Iris pigment epithelial cell (primary cell): ENCODE results near the gene MAD1L1.

Experiments
- DNase-seq: peaks from one replicate; pipeline ENCODE4 v3.0.0-alpha.2; 2011; ENCODE audit warnings: low read depth

The MAD1L1 gene

DNA sequence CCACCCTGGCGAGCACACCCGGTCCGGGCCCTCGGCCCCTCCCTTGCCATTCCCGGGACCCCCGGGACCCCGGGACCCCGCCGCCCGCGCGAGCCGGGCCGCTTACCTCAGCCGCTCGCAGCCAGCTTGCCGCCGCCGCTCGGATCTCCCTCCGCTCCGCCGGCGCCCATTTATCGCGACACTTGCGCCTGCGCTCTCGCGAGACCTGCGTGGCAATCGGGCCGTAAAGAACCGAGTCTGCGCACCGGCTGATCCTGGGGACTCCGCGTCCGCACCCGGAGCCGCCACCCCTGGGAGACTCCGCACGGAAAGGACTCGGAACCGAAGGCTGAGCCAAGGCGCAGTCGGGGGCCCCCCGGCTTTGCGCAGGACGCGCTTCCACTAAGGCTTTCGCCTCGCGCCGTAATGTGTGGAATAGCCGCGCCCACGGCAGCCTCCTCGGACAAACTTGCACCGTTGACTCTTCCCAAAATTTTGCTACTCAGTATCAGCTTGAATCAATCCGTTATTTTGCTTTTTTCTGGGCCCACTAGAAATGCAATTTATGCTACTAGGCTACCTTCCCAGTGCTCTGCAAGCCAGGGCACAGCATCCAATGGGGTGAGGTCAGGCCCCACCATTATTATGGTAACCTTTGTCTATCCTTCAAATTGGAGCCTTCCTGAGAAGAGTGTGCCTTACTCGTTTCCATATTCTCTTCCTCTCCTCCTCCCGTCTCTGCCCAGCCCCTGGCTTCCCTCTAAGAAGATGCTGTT is at the start of gene MAD1L1:
MAD1L1 (minus strand) TSS at position 180 of the 755 bp plus-strand sequence. CDS start 2,812 bp downstream, outside the sequence.
- DNase-seq: peak; percentile 89

DNA sequence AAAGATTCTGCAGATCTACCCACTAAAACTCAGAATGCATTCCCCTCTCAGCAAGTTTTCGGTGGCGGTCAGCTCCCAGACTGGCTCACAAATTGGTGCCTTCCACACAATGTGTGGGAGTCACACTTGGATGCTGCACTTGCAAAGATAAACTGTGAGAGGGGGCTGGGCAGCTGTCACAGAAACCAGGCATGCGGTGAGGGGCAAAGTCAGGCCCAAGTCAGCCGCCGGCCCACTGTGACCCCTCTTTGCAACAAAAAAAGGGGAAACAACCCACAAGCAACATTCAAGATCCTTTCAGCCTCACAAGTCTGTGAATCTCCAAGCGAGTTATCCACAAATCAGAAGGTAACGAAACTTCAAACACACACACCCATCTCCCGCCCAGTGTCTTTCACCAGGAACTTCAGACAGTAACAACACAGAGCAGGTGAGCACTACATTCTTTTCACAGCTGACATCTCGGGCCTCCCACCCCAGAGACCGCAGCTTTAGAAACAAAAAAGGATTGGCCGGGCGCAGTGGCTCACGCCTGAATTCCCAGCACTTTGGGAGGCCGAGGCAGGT is 49.5 kb upstream of the MAD1L1 start:
- no peak for DNase-seq

DNA sequence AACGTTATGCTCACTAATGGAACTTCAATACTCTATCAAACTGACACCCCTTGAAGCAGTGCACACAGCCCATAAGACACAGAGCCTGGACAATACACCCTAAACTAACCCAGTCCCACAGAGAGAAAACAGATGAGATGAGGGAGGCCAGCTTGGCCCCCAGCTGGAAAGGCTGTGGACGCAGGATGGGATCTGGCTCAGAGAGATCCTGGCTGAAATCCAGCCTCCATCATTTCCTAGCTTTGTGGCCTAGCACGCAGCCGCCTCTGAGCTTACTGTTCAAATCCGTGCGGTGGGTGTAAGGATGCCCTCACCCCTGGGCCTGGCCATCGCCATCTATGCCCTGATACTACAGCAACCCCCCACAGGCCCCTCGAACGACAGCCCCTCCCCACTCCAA is 48.8 kb upstream of the MAD1L1 start:
- DNase-seq: peak; percentile 48

DNA sequence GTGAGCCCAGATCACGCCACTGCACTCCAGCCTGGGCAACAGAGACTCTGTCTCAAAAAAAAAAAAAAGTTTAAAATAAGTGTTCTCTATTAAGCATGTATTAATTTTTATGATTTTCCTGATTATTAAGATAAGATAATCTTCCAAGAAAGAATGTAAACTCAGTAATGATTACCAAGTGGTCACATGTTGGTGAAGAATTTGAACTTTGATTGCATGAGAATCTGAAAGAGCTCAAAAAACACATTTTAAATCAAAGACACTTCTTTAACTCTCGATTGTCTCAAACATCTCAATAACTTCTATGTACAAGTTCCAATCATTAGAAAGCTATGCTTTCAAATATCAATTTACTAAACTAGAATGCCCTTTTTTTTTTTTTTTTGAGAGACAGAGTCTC is 47.7 kb upstream of the MAD1L1 start:
- DNase-seq: no peak

DNA sequence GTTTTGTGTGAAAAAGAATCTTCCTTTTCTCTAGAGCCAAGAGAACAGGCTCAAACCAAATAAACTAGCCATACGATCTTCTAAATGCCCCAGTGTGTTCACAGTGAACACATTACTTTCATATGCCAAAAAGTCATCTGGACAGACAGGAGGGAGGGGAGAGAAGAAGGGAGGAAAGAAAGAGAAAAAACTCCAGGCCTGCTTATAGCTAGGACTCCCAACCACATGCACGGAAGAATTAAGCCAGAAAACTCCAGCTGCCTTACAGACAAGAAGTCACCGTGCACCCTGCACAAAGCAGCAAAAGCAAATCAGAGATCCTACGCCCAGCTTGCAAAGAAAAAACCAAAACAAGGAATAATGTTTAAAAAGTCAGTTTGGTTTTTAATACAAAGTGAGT is 47.2 kb upstream of the MAD1L1 start:
- no peak for DNase-seq

DNA sequence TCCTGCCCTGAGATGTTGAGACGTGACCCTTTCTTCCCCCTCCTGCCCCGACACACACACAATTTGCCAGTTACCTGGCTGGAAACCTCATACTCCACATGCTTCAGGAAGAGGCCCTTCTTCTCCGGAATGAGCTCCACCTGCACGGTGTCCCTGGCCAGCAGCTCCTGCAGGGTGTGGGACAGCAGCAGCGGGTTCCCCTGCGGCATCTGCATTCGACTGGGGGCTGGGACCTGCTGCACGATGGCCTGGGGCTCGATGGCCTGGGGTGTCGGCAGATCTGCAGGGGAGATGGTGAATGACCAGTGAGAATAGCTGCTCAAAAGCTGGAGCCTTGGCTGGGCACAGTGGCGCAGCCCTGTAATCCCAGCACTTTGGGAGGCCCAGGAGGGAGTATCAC is 45.3 kb upstream of the MAD1L1 start:
- DNase-seq: no peak

DNA sequence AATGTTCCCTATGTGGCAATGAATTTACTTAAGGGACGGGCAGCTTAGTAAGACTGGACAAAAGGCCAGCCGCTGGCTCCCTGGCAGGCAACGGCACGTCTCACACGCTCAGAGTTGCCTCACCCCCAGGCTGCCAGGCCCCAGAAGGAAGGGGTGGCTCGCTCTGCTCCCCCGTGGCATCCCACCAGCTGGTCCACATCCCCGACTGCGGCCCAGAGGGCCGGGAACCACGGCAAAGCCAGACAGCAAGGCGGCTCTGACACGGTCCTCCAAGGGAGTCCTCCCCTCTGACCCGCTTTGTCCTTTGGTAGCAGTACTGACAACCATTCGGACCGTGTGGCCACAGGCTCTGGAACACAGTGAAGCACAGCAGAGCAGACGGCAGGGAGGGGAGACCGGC is 43.4 kb upstream of the MAD1L1 start:
- no peak for DNase-seq

DNA sequence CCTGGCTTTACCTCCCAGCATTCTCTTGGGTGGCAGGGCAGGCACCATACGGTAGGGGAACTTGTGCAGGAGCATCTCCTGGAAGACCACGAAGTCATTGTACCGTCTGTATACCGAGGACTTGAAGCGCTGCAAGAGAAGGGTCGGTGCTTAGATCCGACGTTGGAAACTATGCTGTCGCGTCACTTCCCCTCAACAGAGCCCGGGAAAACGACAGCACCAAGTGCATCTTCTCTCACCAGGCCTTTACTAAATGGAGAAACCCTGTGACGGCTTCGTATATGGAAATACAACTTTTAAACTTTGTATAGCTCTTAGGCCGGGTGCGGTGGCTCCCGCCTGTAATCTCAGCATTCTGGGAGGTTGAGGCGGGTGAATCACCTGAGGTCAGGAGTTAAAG is 42.4 kb upstream of the MAD1L1 start:
- DNase-seq: no peak

DNA sequence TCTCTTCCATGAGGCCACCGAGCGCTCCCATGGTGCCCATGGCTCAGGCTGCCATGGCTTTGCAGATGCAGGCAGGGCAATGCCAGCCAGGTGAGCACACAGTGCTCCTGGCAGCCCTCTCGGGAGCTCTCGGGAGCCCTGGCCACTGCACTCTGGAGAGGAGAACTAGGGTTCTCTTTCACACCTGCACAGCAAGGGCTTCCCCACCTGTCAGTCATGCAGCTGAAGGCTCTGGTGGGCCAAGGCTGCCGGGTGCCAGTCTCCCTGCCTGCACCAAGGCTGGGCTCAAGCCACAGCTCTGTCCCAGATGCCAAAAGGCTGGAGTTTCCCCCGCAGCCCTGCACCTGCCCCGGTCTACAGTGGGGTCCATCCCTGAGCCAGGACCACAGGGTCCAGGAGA is 41.9 kb upstream of the MAD1L1 start:
- DNase-seq: no peak

DNA sequence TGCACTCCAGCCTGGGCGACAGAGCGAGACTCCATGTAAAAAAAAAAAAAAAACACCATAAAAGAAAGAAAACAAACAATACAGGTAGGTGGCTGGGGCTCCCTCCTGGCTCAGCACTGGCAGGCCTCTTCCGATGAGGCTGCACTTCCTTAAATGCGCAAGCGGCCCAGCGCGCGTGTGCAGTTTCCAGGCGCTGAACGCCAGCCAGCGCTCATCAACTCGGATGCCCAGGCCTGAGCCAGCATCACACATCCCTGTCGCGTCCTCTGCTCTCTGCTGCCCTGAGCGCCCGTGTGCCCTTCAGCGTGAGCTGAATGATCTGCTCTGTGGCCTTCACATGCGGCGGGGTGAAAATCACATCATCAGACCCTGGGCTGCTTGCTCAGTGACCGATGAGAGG is 41.1 kb upstream of the MAD1L1 start:
- DNase-seq: no peak

DNA sequence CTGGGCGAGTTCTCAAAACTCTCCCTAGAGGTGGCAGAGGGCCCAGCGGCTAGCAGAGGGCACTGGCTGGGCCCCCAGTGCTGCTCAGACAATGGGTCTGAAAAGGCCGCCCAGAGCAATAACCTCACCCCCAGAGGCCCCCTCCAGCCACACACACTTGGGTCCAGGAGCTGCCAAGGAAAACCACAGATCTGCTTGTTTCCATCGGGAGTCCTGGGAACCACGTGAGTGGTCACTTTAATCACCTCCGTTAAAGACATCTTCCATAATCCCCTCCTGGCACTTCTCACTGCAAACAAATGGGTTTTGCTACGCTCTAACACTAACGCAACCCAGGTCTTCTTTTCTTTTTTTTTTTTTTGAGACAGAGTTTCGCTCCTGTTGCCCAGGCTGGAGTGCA is 39.3 kb upstream of the MAD1L1 start:
- no peak for DNase-seq

DNA sequence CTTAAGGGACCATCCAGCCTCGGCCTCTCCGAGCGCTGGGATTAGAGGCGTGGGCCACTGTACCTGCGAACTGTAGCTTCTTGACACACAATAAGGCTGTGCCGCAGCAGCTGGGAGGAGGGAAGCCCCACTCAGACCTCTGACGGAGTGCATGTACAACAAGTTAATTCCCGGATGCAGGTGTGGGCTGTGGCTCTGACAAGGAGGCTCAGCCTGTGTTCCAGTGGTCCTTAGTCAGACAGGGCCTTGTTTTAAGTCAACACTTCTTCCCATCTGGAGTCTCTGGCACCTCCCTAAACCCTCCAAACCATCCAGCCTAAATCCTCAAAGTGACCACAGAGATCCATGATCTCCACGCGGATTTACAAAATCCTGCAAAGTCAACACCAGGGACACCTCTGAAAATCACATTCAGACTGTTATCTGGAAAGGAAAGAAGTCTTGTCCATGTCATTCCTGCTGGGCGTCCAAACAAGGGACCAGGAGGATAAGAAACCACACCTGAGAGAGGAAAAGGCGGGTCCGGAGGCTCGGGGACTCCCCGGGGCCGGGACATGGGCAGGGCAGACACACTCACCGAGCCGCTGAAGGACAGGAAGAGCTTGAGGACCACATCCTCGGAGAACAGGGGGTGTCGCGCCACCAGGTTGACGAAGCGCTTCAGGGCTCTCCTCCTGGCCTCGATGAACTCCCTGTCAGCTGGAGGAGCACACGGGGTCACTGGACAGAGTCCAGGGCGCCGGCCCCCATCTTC is 38.7 kb upstream of the MAD1L1 start:
- DNase-seq: no peak

DNA sequence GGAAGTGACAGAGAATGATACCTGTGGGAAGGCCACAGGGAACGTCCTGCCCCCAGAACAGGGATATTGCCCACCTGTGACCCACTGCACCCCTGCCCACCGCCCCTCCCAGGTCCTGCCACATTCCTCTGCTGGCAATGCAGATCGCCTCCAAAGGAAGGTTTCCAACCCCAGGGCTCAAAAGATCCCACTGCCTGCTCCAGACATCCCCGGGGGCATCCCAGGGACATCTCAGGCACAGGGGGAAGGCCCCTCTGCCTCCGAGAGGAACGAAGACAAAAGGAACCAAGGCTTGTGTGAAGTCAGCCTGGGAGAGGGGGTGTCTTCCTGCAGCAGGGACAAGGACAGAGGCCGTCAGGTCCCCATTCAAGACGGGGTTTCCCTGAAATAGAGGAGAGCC is 37.8 kb upstream of the MAD1L1 start:
- no peak for DNase-seq

DNA sequence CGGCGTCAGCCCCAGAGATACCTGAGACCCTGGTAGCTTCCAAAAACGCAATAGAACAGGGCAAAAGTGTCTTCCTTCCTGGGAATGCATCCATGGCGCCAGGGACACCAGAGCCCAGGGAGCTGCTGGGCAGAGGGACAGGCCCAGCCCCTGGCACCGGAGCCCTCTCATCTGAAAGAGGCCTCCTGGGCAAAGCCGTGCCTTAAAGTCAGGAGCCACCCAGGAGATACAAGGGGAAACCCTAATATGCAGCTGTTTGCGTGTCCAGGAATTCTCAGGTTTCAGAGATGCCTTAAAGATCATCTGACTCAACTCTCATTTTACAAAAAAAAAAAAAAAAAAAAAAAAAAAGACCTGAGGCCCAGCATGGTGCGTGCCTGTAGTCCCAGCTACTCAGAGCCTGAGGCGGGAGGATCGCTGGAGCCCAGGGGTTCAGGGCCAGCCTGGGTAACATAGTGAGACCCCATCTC is 37.3 kb upstream of the MAD1L1 start:
- DNase-seq: peak; percentile 69

DNA sequence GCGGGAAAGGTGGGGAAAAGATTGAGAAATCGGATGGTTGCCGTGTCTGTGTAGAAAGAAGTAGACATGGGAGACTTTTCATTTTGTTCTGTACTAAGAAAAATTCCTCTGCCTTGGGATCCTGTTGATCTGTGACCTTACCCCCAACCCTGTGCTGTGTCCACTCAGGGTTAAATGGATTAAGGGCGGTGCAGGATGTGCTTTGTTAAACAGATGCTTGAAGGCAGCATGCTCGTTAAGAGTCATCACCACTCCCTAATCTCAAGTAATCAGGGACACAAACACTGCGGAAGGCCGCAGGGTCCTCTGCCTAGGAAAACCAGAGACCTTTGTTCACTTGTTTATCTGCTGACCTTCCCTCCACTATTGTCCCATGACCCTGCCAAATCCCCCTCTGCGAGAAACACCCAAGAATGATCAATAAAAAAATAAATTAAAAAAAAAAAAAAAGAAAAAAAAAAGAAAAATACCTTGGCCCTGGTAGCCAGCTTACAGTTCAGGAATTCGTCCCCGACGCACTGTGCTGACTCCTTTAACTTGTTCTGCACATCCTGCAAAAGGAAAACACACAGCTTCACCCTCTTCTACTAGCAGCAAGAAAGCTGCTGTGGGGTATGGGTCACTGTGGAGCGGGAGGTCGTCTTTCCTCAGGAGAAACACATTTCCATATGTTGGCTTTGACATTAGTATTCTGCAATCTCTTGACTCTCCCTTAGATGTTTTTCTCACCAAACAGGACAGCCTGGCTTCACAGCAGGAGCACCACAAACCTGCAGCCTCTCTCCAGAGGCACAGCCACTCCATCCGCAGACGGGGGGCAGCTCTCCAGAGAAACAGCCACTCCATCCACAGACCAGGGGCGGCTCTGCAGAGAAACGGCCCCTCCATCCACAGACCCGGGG is 36.6 kb upstream of the MAD1L1 start:
- DNase-seq: peak; percentile 56

DNA sequence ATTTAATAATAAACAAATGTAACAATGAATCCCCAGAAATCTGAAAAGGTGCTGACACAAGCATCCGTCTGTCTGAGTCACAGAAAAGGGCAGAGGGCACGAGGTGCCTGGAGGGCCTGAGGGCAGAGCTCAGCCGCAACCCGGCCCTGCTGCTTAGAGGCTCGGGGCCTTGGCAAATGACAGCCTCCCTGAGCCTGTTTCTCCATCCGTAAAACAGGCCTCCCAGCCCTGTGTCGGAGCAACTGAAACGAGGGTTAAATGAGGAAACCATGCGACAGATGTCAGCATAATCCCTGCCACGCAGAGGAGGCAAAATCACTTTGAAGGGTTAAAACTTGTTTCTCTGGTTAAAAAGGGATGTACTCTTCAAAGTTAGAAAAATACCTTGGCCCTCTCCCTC is 34.2 kb upstream of the MAD1L1 start:
- peak; percentile 46 for DNase-seq

DNA sequence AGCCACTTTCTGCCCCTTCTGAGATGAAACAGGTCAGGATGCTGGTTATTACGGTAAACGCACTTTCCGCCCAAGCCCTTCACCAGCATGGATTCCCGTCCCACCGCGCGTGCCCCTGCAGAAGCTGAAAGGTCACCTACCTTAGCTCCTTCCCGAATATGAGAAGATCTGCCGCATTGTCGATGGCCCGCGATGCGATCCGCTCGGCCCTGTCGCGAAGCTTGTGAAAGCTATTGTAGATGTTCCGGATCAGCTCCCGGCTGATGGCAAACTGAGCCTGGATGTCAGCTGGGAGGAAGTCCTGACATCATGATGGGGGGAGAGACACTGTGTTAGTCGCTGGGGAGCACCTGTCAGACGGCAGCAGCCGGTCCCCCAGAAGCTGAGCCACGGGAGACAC is 31.4 kb upstream of the MAD1L1 start:
- no peak for DNase-seq

DNA sequence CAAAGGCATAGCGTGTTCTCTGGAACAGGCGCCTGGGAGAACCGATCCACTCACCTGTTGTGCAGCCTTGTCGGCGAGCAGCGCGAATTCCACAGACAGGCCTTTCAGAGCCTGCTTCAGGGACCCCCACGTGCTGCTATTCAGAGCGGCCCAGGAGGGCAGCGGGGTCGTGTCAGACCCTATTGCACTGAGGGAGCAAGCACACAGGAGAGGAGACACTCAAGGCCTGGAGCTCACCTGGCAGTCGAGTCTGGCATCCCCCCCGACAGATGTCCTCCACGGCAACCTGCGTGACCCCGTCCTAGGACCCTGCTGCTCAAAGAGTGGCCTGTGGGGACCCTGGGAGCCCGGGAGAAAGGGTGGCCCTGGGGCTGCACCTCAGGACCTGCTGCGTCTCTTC is 30.4 kb upstream of the MAD1L1 start:
- DNase-seq: no peak

DNA sequence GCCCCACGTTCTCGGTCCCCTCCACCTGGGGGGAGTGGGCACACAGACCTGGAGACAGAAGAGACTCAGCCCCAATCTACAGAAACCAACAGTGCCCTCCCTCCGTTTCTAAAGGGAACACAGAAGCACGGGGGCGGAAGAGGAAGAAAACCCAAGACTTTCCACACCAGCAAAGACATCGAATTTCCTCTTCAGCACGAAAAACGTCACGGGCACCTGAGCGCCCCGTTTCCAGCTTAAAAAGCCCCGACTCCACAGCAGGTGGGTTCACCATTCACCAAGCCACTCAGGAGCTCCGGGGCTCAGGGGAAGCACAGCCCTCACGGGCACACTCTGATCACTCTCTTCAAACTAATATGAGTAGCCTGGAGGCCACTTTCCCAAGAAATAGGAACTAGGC is 28.9 kb upstream of the MAD1L1 start:
- DNase-seq: no peak

DNA sequence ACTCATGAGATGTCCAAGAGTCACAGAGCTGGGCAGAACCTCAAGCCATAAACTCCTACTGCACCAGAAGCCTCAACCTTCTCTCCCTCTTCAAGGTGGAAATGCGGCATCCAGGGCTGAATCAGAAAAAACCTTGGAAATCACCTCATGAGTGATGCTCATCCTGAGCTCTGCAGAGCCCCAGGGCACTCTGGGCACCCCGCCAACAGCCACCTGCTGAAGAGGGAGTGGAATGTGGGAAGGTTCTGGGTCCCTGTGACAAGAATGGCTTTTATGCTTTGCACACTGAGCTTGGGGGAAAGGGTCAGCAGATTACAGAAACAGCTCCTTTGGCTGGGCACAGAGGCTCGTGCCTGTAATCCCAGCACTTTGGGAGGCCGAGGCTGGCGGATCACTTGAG is 28.1 kb upstream of the MAD1L1 start:
- no peak for DNase-seq

DNA sequence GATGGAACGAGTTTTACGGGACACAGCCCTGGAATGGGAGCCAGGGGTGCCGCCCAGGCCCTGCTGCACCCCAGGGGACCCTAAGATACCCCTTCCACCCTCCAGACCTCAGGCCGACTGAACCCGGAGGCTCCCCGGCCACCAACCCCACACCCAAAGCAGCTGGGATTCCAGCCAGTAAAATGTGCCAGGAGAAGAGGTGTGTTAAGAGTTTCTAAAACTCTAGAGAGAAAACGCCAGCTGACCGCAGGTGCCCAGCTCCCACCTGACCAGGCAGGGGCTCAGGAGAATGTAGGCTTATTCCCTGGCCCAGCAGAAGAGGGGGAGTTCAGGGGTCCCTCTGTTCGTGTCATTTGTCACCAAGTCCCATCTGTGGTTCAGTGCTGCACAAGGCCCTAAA is 26.7 kb upstream of the MAD1L1 start:
- no peak for DNase-seq

DNA sequence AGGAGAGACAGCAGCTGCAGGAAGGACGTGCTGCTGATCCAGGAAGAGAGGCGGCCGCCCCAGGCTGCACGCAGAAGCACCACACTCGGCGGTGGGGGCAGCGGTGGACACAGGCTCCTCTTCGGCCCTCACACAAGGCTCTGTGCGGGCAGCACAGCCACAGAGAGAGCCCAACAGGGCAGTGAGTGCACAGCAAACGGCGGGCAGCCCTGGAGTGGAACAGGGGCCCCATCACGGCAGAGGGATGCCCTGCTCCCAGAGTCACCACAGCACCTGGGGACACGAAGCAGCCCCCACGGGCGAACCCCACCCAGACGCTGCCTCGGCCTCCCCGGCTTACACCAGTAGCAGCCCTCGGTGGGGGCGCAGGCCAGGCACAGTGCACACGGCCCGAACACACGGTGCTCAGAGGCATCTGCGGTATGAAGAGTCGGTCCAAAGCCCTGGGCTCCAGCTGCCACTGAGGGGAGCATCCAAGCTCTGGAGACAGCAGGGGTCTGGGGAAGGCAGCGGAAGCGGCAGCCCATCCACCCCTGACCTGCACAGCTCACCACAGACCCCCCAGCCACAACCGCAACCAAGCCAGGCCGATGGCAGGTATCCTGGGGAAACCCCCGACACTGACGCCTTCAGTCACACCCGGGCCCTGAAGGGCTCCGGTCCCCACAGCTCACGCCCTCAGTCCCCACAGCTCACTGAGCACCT is 26.1 kb upstream of the MAD1L1 start:
- DNase-seq: no peak
